Upper lobe of left lung (tissue), 4 donors: Measurements from ENCODE around the gene MELTF.

Experiments
- CTCF ChIP-seq, 6 experiments: fragments of 450-650 bp in 4 of 6; fragments of 200-600 bp in 2 of 6; sonication (generic) in 2 of 6; IDR thresholded peaks; one replicate each; pipeline ENCODE4 v1.5.1; 2016 to 2019; ENCODE audit warnings: antibody characterized with exemption in 6 of 6
- EP300 ChIP-seq, 4 donors: sonication (generic); formaldehyde crosslinking; IDR thresholded peaks; one replicate each; pipeline ENCODE4 v1.5.1; 2017; ENCODE audit warnings: antibody characterized with exemption in 4 of 4, control low read depth in 2 of 4
- POLR2A ChIP-seq, 4 donors: fragments of 450-650 bp; IDR thresholded peaks; one replicate each; pipeline ENCODE4 v1.5.1; 2016 to 2017; ENCODE audit warnings: antibody characterized with exemption in 4 of 4, mild to moderate bottlenecking in 2 of 4
- POLR2AphosphoS5 ChIP-seq, 2 donors: sonication (generic); formaldehyde crosslinking; IDR thresholded peaks; one replicate each; pipeline ENCODE4 v1.5.1; 2017; ENCODE audit warnings: antibody characterized with exemption in 2 of 2

- no peak for TF ChIP-seq POLR2AphosphoS5 (IDR thresholded peaks at IDR 0.05)
- no peak for TF ChIP-seq CTCF (IDR thresholded peaks at IDR 0.05)
- no peak for TF ChIP-seq EP300 (IDR thresholded peaks at IDR 0.05)
- no peak for TF ChIP-seq POLR2A (IDR thresholded peaks at IDR 0.05)
These were observed 62.9 kb downstream of the MELTF start for GRCh38 chr3:196966526-196967401.
